ENCODE results near the gene RPL34.

GRCh38 chr4:108592674-108592986, 27.7 kb upstream of the RPL34 start:
- TF ChIP-seq CTCF (IDR thresholded peaks at IDR 0.05; ENCODE audit: low read length) (no peak), EZH2 (IDR thresholded peaks at IDR 0.05; ENCODE audit: borderline replicate concordance, low read length) (no peak)

Data from OCI-LY1 (cell line).